NK-92 (cell line): ENCODE results near the gene APOBEC3C.
"Not testable (repeated sequence)": the region's sequence is repeated elsewhere in the genome, so short reads cannot be mapped to it uniquely, and the experiment has no call there.

Source experiments
- DNase-seq: peaks from one replicate; lab custom pipeline; 2025; ENCODE audit not compliant: unreplicated experiment; lab: John Stamatoyannopoulos, UW

Gene APOBEC3C

DNA sequence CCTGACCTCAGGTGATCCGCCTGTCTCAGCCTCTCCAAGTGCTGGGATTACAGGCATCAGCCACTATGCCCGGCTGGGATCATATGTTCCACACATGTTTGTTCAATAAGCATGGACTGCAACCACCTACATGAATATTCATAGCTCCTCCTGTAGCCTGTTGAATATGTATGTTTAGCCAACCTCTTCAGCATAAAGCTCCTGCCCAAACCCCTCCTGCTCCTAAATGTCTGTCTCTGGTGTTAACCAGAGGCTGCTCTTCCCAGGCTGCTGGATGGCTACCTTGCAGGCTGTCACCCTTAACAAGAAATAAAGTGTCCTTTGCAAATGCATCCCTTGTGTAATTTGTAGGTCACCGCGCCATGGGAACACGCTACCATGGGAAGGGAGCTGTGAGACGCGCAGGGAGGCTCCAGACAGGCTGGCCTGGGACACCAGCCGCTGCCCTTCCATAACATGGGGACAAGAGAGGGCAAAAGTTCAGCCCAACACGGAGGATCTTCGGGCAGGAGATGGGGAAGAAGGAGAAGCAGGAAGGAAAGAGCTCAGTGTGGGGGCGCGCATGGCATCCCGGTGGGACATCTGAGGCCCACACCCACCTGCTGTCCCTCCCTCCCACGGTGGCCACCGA lies 6.1 kb downstream of the APOBEC3C start:
- DNase-seq, result not testable (repeated sequence)

DNA sequence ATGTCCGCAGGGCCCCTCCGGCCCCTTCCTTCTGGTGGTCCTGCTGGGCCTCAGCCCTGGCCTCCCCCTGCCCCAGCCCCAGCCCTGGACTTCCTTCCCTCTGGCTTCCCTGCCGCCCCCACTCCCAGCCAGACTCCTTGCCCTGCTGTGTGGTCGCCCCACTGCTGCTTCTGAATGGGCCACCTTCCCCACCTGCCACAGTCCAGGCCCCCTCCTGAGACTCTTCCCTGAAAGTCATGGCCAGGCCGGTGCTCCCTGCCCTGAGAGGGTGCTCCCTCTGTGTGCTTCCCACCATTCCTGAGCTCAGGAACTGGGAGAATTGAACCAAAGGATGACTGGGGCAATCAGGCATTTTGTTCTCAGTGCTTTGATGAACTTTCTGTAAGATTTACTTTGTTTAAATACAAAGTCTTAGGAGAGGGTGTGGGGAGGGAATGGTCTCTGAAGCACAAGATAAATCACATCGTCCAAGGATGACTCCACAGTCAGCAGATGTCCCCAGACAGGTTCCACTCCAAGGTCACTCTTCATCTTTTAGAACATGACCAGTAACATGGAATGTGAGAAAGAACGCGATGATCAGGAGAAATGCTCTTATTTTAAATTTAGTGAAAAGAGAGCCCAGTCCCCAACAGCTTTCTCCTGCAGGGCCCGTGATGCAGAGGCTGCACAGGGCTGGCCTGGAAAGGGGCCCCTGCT lies 7.6 kb downstream of the APOBEC3C start:
- DNase-seq, result no peak

DNA sequence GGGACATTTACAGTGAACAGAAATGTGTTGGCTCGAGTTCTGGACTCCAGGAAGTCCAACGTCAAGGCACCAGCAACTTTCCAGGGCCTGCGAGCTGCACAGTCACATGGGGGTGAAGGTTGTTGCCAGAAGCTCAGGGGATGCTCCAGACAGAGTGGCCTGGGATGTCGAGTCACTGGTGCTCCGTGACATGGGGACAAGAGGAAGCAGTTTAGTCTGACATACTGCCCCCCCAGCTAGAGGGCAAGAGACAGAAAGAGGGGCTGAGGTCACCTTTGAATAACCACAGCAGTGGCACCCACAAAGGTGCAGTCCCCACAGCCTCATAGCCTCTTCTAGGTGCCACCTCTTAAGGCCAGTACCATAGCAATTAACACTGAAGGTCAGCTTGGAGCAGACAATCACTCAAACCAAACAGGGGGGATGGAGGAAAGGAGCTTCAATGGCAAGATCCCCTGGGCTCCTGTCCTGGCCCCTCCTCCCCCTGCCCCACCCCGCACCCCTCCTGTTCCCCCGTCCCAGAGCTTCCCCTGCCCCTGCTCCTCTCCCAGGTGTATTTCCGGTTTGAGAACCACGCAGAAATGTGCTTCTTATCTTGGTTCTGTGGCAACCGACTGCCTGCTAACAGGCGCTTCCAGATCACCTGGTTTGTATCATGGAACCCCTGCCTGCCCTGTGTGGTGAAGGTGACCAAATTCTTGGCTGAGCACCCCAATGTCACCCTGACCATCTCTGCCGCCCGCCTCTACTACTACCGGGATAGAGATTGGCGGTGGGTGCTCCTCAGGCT lies 10.7 kb downstream of the APOBEC3C start:
- no peak for DNase-seq

DNA sequence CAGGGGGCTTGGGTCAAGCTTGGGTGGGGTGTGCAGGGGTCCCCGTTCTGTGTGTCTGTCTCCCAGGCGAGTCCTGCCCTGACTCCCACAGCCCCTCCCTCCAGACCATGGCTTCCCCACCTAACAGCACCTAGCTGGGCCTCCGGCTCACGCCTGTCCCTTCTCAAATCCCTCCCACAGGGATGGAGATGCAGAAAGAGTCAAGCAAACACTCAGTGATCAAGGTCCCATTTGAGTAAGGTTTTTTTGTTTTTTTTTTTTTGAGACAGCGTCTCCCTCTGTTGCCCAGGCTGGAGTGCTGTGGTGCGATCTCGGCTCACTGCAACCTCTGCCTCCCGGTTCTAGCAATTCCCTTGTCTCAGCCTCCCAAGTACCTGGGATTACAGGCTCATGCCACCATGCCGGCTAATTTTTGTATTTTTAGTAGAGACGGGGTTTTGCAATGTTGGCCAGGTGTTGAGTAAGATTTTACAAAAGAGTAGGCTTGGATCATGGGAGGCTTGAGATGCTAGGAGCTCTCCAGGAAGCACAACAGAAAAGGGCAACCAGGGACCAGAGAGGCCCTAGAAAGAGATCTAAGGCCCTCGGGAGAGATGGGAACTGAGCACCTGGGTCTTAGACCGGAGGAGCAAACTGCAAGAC lies 12.6 kb downstream of the APOBEC3C start:
- no peak for DNase-seq

GRCh38 chr22:39027717-39028116 lies 13.7 kb downstream of the APOBEC3C start:
- no peak for DNase-seq

DNA sequence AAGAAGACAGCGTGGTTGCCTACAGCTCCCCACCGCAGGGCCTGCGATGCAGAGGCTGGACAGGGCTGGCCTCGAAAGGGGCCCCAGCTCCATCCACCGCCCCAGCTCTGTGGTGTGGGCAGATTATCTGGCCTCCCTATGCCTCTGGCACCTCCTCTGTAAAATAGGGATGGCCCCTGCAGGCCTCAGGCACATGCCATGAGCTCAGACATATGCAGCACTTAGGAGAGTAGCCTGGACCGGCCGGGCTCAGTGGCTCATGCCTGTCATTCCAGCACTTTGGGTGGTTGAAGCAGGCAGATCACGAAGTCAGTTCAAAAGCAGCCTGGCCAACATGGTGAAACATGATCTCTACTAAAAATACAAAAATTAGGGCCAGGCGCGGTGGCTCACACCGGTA lies 14.2 kb downstream of the APOBEC3C start:
- no peak for DNase-seq

- no peak for DNase-seq
These were observed 15.2 kb downstream of the APOBEC3C start for GRCh38 chr22:39029227-39029626.

DNA sequence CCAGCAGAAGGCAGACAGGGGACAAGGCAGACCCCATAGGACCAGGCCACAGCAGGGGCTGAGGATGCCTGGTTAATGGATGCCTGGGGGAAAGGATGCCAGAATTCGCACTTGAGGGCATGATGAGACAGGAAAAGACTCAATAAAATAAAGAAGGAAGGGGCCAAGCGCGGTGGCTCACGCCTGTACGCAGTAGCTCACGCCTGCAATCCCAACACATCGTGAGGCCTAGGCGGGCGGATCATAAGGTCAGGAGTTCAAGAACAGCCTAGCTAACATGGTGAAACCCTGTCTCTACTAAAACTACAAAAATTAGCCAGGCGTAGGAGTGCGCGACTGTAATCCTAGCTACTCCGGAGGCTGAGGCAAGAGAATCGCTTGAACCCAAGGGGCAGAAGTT lies 16.6 kb downstream of the APOBEC3C start:
- no peak for DNase-seq

DNA sequence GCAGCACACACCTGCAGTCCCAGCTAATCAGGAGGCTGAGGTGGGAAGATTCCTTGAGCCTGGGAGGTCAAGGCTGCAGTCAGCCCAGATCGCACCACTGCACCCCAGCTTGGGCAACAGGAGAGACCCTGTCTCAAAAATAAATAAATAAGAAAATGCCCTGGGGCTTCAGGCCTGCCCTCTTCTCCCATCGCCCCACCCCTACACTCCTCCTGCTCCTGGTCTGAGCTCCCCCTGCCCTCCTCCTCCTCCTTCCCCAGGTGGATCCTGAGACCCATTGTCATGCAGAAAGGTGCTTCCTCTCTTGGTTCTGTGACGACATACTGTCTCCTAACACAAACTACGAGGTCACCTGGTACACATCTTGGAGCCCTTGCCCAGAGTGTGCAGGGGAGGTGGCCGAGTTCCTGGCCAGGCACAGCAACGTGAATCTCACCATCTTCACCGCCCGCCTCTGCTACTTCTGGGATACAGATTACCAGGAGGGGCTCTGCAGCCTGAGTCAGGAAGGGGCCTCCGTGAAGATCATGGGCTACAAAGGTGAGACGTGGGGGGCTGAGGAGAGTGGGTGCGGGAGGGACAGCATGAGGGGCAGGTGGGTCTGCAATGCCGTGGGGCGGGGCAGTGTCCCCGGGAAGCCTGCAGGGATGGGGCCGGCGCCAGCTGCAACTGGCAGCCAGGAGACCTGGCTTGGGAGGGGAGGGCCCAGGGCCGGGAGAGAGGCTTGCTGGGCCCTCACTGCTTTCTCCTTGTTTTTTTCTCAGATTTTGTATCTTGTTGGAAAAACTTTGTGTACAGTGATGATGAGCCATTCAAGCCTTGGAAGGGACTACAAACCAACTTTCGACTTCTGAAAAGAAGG lies 17.6 kb downstream of the APOBEC3C start:
- DNase-seq, result not testable (repeated sequence)

GRCh38 chr22:39037071-39037470 lies 23.0 kb downstream of the APOBEC3C start:
- not testable (repeated sequence) for DNase-seq

- no peak for DNase-seq
These were observed 25.5 kb downstream of the APOBEC3C start for GRCh38 chr22:39039306-39040126.

- DNase-seq, result not testable (repeated sequence)
These were observed 26.1 kb downstream of the APOBEC3C start for GRCh38 chr22:39040155-39040537.

DNA sequence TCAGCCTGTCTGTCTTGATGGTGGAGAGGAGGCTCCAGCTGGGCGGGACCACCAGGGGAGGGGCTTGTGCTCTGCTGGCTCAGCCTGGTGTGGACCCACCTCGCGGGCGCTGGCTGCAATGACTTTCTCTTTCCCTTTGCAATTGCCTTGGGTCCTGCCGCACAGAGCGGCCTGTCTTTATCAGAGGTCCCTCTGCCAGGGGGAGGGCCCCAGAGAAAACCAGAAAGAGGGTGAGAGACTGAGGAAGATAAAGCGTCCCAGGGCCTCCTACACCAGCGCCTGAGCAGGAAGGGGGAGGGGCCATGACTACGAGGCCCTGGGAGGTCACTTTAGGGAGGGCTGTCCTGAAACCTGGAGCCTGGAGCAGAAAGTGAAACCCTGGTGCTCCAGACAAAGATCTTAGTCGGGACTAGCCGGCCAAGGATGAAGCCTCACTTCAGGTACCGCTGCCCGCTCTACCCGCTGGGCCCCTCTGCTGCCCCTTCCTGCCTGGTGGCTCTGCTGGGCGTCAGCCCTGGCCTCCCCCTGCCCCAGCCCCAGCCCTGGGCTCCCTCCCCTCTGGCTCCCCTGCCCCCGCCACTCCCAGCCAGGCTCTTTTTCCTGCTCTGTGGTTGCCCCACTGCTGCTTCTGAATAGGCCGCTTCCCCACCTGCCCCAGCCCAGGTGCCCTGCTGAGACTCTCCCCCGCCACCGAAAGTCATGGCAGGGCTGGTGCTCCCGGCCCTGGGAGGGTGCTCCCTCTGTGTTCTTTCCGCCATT lies 26.7 kb downstream of the APOBEC3C start, which contains the start of gene APOBEC3F:
Gene APOBEC3F (plus strand): TSS at position 327 of the 759 bp plus-strand sequence. CDS start 97 bp downstream, at position 424.
- DNase-seq, result not testable (repeated sequence)

- DNase-seq, result no peak
These were observed 27.9 kb downstream of the APOBEC3C start for GRCh38 chr22:39041908-39042307.

GRCh38 chr22:39043063-39043462 lies 29.0 kb downstream of the APOBEC3C start:
- DNase-seq, result not testable (repeated sequence)

- not testable (repeated sequence) for DNase-seq
These were observed 31.1 kb downstream of the APOBEC3C start for GRCh38 chr22:39045136-39045535.

DNA sequence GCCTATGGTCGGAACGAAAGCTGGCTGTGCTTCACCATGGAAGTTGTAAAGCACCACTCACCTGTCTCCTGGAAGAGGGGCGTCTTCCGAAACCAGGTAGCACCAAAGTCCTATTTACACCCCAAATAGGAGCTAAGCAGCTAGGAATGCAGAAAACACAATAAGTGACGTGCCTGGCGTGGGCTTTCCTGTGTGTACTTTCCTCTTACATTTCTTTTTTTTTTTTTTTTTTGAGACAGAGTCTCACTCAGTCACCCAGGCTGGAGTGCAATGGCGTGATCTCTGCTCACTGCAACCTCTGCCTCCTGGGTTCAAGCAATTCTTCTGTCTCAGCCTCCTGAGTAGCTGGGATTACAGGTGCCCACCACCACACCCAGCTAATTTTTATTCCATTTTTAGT lies 35.4 kb downstream of the APOBEC3C start:
- not testable (repeated sequence) for DNase-seq

DNA sequence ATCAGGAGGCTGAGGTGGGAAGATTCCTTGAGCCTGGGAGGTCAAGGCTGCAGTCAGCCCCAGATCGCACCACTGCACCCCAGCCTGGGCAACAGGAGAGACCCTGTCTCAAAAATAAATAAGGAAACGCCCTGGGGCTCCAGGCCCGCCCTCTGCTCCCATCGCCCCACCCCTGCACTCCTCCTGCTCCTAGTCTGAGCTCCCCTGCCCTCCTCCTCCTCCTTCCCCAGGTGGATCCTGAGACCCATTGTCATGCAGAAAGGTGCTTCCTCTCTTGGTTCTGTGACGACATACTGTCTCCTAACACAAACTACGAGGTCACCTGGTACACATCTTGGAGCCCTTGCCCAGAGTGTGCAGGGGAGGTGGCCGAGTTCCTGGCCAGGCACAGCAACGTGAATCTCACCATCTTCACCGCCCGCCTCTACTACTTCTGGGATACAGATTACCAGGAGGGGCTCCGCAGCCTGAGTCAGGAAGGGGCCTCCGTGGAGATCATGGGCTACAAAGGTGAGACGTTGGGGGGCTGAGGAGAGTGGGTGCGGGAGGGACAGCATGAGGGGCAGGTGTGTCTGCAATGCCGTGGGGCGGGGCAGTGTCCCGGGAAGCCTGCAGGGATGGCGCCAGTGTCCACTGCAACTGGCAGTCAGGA lies 37.9 kb downstream of the APOBEC3C start:
- not testable (repeated sequence) for DNase-seq
